ENCODE data around the gene SNRNP70. TPM values are rescaled to one million over a fixed set of nuclear protein-coding genes. Genes with fewer than 3 reads are reported as not detected.

Gene SNRNP70
- total RNA-seq, 2 experiments from 2014 or later, result 205 to 230 TPM

DNA sequence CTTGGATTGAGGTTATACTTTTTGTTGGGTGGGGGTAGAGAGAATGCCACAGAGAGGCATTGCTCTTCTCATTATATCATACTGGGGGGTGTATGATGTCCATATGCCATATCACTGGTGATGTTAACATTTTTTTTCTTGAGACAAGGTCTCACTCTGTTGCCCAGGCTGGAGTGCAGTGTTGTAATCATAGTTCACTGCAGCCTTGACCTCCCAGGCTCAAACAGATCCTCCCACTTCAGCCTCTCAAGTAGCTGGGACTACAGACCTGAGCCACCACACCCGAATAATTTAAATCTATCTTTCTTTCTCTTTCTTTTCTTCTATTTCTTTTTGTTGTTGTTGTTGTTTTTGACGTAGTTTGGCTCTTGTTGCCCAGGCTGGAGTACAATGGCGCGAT lies 4.9 kb upstream of the SNRNP70 start:
- Mint-ChIP-seq H3K4me1 (peaks cover 3% of the 10 kb centered on the region), H3K9me3 (no peaks in the 10 kb centered on the region), H3K4me3 (no peak overlapping the region), H3K27ac (no peak overlapping the region), H3K27me3 (peaks cover 12% of the 10 kb centered on the region), H3K36me3 (no peaks in the 10 kb centered on the region)
- no peak for DNase-seq

DNA sequence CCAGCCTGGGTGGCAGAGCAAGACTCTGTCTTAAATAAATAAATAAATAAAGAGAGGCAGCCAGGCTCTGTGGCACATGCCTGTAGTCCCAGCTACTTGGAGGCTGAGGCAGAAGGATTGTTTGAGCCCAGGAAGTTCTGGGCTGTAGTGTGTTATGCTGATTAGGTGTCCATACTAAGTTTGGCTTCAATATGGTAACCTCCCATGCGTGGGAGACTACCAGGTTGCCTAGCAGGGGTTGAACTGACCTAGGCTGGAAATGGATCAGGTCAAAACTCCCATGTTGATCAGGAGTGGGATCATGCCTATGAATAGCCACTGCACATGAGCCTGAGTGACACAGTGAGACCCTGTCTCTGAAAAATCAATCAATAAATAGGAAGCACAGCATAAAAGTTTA lies 4.0 kb upstream of the SNRNP70 start:
- Mint-ChIP-seq H3K27me3 (peaks cover 4% of the 10 kb centered on the region), H3K36me3 (peaks cover 6% of the 10 kb centered on the region), H3K27ac (no peak overlapping the region), H3K4me1 (peaks cover 5% of the 10 kb centered on the region), H3K9me3 (no peaks in the 10 kb centered on the region), H3K4me3 (no peak overlapping the region)
- no peak for DNase-seq

DNA sequence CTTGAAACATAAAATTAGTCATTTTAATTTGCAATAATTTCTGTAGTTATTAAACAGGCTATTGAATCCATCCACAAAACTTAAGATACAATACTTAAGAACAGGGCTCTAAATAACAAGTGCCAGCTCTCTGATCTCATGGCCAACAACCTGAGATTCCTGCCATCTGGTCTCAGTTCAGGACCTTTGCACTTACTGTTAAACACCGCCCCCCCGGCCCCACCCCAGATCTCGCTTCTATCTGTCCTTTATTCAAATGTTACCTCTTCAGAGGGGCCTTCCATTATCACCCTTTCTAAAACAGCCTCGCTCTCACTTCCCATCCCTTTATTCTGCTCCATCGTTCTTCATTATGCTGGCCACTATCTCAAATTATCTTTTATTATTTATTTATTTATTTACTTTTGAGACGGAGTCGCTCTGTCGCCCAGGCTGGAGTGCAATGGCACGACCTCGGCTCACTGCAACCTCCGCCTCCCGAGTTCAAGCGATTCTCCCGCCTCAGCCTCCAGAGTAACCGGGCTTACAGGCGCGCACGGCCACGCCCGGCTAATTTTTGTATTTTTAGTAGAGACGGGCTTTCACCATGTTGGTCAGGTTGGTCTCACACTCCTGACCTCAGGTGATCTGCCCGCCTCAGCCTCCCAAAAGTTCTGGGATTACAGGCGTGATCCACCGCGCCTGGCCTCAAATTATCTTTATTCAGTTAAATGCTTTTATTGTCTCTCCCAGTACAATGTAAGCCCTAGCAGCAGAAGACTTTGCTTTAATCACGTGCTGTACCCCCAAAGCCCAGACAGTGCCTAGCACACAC lies 838 bp upstream of the SNRNP70 start:
- Mint-ChIP-seq H3K36me3 (peaks cover 20% of the 10 kb centered on the region), H3K9me3 (no peaks in the 10 kb centered on the region), H3K27ac (peak overlapping the region; percentile 94), H3K4me3 (peak overlapping the region; percentile 98), H3K4me1 (peaks cover 22% of the 10 kb centered on the region), H3K27me3 (no peaks in the 10 kb centered on the region)
- DNase-seq, result no peak

DNA sequence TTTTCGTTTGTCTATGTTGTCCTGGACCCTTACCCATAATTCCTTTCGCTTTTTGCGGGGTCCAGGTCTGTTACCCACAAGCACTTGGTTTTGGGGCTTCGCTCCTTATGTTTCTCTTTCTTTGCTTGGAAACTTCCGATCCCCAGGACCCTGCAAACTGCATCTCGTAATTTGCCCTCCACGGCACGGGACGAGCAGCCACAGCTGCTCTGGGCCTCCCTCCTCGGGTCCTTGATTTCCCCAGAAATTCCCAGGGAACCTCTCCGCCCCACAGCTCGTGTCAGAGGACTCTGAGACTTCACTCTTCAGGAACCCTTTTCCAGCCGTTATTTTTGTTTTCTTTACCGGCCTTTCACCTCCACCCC lies 599 bp downstream of the SNRNP70 start:
- peak overlapping the region; percentile 94 for H3K27ac Mint-ChIP-seq
- peaks cover 27% of the 10 kb centered on the region for H3K36me3 Mint-ChIP-seq
- H3K27me3 Mint-ChIP-seq, result no peaks in the 10 kb centered on the region
- no peak for DNase-seq
- no peaks in the 10 kb centered on the region for H3K9me3 Mint-ChIP-seq
- peaks cover 28% of the 10 kb centered on the region for H3K4me1 Mint-ChIP-seq
- peak overlapping the region; percentile 98 for H3K4me3 Mint-ChIP-seq

DNA sequence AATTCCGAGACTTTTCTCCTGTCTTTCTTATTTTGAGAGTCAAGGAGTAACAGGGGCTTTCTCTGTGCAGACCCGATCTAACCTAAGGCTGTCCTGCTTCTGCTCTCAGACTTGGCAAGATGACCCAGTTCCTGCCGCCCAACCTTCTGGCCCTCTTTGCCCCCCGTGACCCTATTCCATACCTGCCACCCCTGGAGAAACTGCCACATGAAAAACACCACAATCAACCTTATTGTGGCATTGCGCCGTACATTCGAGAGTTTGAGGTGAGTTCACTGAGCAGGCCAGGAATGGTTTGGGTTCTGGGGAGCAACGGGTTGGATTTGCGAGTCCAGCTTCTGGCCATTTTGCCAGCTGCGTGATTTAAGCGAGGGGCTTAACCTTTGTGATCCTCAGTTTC lies 1.0 kb downstream of the SNRNP70 start:
- H3K27me3 Mint-ChIP-seq, result no peaks in the 10 kb centered on the region
- peak overlapping the region; percentile 98 for H3K4me3 Mint-ChIP-seq
- no peaks in the 10 kb centered on the region for H3K9me3 Mint-ChIP-seq
- H3K27ac Mint-ChIP-seq, result peak overlapping the region; percentile 94
- H3K36me3 Mint-ChIP-seq, result peaks cover 31% of the 10 kb centered on the region
- H3K4me1 Mint-ChIP-seq, result peaks cover 29% of the 10 kb centered on the region
- no peak for DNase-seq

DNA sequence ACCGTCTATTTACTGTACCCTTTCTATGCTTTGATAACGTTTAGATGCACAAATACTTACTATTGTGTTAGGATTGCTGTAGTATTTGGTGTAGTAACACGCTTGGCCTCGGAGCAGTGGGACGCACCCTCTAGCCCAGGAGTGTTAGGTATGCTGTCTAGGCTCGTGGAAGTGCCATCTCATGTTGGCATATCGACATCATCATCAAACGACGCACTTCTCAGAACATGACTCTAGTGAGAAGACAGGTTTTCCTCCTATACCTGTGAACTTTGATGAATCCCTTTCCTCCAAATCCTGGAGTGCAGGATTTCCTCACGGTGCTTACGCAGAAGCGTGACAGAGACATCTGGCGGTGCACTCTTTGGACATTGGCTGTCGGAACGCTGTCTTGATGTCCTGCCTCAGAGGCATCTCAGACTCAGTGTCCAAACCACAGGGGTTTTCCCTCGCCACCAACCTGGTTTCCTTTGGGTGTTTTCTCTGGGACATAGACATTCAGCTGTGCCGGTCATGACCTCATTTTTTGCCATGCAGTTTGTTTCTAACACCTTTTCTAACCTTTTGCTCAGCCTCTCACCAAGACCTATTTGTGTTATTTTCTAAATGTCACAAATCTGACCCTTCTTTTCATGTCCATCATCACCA lies 6.3 kb downstream of the SNRNP70 start:
- H3K4me3 Mint-ChIP-seq, result no peak overlapping the region
- H3K27me3 Mint-ChIP-seq, result no peaks in the 10 kb centered on the region
- DNase-seq, result no peak
- peaks cover 33% of the 10 kb centered on the region for H3K4me1 Mint-ChIP-seq
- peak overlapping the region; percentile 64 for H3K27ac Mint-ChIP-seq
- H3K36me3 Mint-ChIP-seq, result peaks cover 34% of the 10 kb centered on the region
- no peaks in the 10 kb centered on the region for H3K9me3 Mint-ChIP-seq

DNA sequence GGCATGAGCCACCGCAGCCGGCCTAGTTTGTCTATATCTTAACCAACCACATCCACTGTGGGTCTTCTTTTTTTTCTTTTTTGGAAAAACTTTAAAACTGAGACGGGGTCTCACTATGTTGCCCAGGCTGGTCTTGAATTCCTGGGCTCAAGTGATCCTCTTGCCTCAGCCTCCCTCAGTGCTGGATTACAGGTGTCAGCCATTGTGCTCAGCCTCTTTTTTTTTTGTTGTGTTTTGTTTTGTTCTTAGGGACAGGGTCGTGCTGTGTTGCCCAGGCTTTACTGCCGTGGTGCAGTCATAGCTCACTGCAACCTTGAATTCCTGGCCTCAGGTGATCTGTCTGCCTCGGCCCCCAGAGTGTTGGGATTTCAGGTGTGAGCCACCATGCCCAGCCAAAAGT lies 7.4 kb downstream of the SNRNP70 start:
- Mint-ChIP-seq H3K4me1 (peaks cover 26% of the 10 kb centered on the region), H3K27ac (no peak overlapping the region), H3K27me3 (no peaks in the 10 kb centered on the region), H3K36me3 (peaks cover 32% of the 10 kb centered on the region), H3K9me3 (no peaks in the 10 kb centered on the region), H3K4me3 (no peak overlapping the region)
- no peak for DNase-seq

DNA sequence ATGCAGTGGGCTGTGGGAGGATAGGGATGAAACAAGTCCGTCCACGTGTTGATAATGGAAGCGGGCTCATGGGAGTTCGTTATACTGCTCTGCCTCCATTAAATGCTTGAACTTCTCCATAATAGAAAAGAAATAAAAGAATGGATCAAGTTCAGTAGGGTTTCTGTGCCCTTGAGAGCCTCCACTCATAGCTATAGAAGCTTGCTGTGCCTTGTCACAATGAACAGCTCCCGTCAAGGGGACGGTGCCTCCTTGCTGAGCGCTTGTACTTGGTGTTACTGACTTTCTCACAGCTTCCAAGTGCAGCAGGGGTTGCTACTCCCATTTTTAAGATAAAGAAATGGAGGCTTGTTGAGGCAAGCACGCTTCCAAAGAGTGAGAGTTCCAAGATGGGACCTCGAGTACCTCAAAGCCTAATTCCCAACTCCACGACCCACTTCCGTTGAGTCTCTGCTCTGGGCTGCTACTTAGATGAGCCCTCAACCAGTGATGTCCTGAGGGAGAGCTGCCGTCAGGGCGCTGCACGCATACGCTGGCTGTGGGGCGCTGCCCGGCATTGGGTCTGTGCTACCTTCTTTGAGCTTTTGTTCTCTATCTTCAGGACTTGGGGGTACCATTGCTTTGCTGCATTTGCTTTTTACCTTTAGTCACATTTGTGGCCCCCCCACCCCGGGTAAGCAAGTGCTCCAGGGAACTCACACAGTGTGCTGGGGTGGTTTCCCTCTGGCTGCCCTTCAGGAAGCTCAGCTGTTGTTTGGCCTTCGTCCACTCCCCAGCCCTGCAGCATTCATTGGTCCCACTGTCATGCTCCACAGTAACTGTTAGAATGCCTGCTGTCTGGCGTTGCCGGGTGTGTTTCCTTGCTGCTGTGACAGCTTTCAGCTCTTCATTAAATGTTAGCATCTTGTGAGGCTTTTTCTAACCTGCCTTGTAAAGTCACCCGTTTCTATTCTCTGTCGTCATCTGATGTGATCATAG lies 9.5 kb downstream of the SNRNP70 start:
- no peaks in the 10 kb centered on the region for H3K9me3 Mint-ChIP-seq
- H3K4me1 Mint-ChIP-seq, result peaks cover 19% of the 10 kb centered on the region
- H3K27ac Mint-ChIP-seq, result no peak overlapping the region
- H3K4me3 Mint-ChIP-seq, result no peak overlapping the region
- DNase-seq, result no peak
- H3K36me3 Mint-ChIP-seq, result peaks cover 42% of the 10 kb centered on the region
- H3K27me3 Mint-ChIP-seq, result no peaks in the 10 kb centered on the region

DNA sequence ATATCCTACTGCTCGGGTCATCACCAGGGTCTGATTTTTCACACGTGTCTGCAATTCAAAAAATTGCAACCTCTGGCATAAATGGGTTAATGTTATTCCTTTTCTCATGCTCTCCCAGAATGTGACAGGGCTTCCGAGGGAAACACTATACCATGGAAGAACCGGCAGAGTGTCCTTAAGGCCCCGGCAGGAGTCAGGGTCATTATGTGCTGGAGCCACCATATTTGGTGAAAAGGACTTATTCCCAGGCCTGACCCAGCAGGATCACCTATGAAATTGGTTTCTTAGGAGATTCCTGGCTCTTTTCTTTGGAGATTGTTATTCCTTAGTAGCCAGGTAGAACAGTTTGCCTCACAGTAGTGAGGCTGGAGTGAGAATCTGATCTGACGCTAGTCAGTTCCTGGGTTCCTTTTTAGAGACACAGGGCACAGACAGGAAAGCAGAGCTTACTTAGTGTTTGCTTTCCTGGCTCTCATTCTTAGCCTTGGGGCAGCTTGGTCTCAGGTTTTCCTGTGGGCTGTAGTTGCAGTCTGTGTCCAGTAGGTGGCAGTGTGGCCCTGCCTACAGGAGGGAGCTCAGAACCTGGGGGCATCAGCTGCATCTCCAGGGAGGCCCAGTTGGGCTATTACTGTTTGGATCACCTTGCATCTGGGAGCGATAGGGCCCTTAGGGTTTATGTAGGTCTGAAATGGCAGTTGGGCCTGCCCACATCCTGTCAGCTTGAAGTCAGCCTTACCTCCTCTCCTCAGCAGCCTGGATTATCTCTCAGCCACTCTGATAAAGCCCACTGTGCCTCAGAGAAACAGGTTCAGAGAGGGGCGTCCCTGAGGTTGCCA lies 12.4 kb downstream of the SNRNP70 start:
- Mint-ChIP-seq H3K4me3 (no peak overlapping the region), H3K9me3 (no peaks in the 10 kb centered on the region), H3K36me3 (peaks cover 32% of the 10 kb centered on the region), H3K27ac (no peak overlapping the region), H3K4me1 (peaks cover 7% of the 10 kb centered on the region), H3K27me3 (no peaks in the 10 kb centered on the region)
- peak; percentile 71 for DNase-seq

DNA sequence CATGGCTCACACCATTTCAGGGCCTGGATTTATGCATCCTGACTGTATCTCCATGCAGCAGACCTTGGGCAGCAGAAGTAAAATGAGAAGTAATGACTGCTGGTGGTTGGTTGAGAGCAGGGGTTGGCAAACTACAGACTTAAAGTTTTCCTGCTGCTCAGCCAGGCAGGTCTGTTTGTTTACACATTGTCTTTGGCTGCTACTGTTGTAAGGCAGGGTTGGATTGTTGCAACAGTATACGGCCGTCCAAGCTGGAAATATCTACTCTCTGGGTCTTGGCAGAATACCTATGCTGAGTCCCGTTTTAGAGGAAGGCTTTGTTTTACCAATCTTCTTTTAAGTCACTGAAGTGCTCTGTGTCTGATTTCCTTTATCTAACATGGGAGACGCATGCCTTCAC lies 13.5 kb downstream of the SNRNP70 start:
- H3K4me3 Mint-ChIP-seq, result no peak overlapping the region
- no peaks in the 10 kb centered on the region for H3K9me3 Mint-ChIP-seq

DNA sequence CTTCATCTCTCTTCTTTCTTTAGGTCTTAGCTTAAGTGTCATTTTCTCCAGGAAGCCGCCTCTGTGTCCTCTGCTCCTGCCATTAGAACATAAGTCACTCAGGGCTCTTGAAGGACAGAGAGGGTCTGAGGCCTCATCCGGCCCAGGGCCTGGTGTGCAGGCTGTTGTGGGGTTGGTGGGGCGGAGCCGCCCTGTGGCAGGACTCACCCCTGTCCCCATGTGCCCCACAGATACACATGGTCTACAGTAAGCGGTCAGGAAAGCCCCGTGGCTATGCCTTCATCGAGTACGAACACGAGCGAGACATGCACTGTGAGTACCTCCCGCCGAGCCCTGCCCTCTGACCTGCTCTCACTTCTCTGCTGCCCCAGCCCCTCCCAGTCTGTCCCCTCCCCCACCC lies 15.9 kb downstream of the SNRNP70 start:
- Mint-ChIP-seq H3K27ac (no peak overlapping the region), H3K4me1 (peaks cover 4% of the 10 kb centered on the region)

More for the DNA sequence above, 13.5 kb downstream of the SNRNP70 start:
- Mint-ChIP-seq H3K27me3 (no peaks in the 10 kb centered on the region), H3K27ac (no peak overlapping the region), H3K4me1 (peaks cover 7% of the 10 kb centered on the region), H3K36me3 (peaks cover 32% of the 10 kb centered on the region)
- DNase-seq, result no peak

DNA sequence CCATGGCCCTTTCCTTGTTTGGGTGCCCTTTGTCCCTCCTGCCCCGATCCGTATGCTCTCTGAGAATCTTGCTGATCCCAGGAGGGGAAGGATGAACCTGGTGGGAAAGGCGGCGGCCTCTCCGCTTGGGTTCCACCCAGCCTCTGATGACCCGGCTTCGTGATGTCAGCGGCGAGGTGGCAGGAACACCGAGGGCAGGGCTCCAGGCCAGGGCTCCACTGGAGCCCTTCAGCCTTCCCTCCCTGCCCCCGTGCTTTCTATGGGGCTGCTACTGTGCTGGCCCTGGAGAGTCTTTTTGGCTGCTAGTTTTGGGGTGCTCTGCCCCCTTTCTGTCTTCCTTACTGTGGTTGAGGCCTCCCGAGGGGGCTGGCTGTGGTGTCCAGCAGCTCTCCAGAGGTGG lies 17.1 kb downstream of the SNRNP70 start:
- DNase-seq, result no peak
- Mint-ChIP-seq H3K36me3 (peaks cover 43% of the 10 kb centered on the region), H3K4me3 (no peak overlapping the region), H3K27me3 (no peaks in the 10 kb centered on the region), H3K9me3 (no peaks in the 10 kb centered on the region), H3K27ac (peak overlapping the region; percentile 20), H3K4me1 (peaks cover 4% of the 10 kb centered on the region)

More for the DNA sequence above, 15.9 kb downstream of the SNRNP70 start:
- no peak overlapping the region for H3K4me3 Mint-ChIP-seq
- no peaks in the 10 kb centered on the region for H3K9me3 Mint-ChIP-seq
- no peaks in the 10 kb centered on the region for H3K27me3 Mint-ChIP-seq
- H3K36me3 Mint-ChIP-seq, result peaks cover 37% of the 10 kb centered on the region
- DNase-seq, result no peak

DNA sequence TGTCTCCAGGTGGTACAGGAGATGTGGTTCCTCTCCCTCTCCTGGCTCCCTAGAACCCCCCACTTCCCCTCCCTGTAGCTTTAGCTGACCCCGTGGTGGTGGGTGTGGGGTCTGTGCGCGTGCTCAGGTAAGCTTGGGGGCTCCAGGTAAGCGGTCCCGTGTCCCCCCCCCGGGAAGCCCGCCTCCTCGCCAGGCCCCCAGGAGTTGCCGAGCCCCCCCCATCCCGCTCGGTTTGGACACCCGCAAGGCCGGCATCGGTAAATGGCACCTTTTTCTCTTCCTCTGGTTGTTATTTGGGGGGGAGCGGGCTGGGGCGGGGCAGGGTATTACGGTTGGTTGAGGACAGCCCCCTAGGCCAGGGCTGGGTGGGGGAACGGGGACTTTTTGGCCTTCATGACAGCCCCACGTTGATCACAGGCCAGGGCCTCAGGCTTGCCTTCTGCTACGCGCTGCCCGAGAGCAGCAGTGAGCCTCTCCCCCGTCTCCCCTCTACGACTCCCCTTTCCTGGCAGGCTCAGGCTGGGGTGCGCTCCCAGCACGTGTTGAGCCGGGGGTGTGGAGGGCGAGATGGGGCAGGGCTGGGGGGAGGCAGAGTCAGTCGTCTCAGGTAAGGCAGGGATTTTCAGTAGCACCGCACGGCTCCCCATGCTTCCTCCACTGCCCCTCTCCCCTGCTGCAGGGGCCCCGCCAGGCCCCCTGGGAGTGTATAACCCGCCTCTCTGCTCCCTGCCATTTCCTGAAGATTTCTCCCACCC lies 18.3 kb downstream of the SNRNP70 start:
- Mint-ChIP-seq H3K27ac (no peak overlapping the region), H3K27me3 (no peaks in the 10 kb centered on the region), H3K9me3 (no peaks in the 10 kb centered on the region), H3K4me3 (no peak overlapping the region), H3K36me3 (peaks cover 38% of the 10 kb centered on the region), H3K4me1 (peaks cover 2% of the 10 kb centered on the region)
- DNase-seq, result no peak
